AG04450 (cell line): ENCODE results near the gene PRDM10. TPM values are rescaled to one million over a fixed set of nuclear protein-coding genes. Genes with fewer than 3 reads are reported as not detected.
"Not testable (repeated sequence)": the region's sequence is repeated elsewhere in the genome, so short reads cannot be mapped to it uniquely, and the experiment has no call there.

Source experiments
- CTCF ChIA-PET: fragments of 300-600, 350-600 bp; formaldehyde crosslinking; extraction: SDS; loops from one replicate; lab custom pipeline; 2022; ENCODE audit warnings: antibody characterized with exemption, inconsistent platforms; lab: Charles Lee
- POLR2A ChIA-PET: fragments of 350-600 bp; formaldehyde crosslinking; extraction: SDS; loops from one replicate; lab custom pipeline; 2021; ENCODE audit warnings: antibody characterized with exemption, inconsistent platforms; lab: Yijun Ruan, JAX
- DNase-seq: peaks from one replicate; pipeline ENCODE4 v3.0.0-alpha.2; 2011; ENCODE audit warnings: low read depth, low spot score
- H3K27ac ChIP-seq: one replicate; pipeline ENCODE4 v1.5.1; 2012; ENCODE audit warnings: low read depth, low read length, control low read depth
- H3K27me3 ChIP-seq: one replicate; pipeline ENCODE4 v1.6.0; 2012; ENCODE audit warnings: low read length; ENCODE audit not compliant: control insufficient read depth, insufficient read depth
- H3K4me3 ChIP-seq: 2 replicates; pipeline ENCODE4 v1.5.1; 2011; ENCODE audit warnings: mild to moderate bottlenecking, low read depth, low read length, control low read depth
- H3K9me3 ChIP-seq: 2 replicates; pipeline ENCODE4 v1.5.1; 2012; ENCODE audit warnings: low read length; ENCODE audit not compliant: control insufficient read depth, insufficient read depth
- polyA plus RNA-seq: library from polyadenylated mRNA; depleted of rRNA; stranded (reverse); fragments of >200 nt; gene quantifications from 2 replicates; pipeline ENCODE4 v1.2.3, GENCODE V29; 2011
- TF ChIP-seq, protein P1 (sequence below): IDR thresholded peaks from 2 replicates; pipeline ENCODE4 v1.5.1; 2011; ENCODE audit warnings: low read depth, low read length, control low read depth, inconsistent platforms

The PRDM10 gene
- polyA plus RNA-seq, 1 experiment: 3.9 TPM

DNA sequence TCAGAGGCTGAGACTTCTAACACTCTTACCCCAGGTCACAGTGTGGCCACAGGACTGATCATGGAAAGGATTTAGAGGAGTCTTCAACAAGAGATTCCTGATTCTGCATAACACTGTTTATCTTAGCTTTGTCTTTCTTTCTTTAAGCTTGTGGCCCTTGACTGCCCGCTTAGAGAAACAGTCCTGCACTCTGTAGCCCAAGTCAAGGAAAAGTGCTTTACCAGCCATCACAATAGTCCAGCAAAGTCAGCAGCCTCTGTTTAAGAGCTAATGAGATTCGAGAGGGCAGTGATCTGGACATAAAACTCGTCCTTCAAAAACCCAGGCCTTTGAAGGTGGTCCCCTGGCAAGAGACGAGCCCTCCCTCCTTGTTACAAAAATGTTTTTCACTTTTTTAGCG is 30.0 kb downstream of the PRDM10 start:
- no peak for DNase-seq
- Histone ChIP-seq H3K27ac (no peak overlapping the region), H3K4me3 (no peak overlapping the region), H3K27me3 (no peaks in the 10 kb centered on the region), H3K9me3 (no peaks in the 10 kb centered on the region)
- ChIA-PET CTCF (interaction anchor here (1.2 kb wide), 1 partner anchor 160 kb away, joined by 6 read pairs; no protein-coding TSS in a partner anchor), POLR2A (interaction anchor here (0.6 kb wide), 1 partner anchor 502 kb away, joined by 3 read pairs; no protein-coding TSS in a partner anchor)
- TF ChIP-seq, protein P1, sequence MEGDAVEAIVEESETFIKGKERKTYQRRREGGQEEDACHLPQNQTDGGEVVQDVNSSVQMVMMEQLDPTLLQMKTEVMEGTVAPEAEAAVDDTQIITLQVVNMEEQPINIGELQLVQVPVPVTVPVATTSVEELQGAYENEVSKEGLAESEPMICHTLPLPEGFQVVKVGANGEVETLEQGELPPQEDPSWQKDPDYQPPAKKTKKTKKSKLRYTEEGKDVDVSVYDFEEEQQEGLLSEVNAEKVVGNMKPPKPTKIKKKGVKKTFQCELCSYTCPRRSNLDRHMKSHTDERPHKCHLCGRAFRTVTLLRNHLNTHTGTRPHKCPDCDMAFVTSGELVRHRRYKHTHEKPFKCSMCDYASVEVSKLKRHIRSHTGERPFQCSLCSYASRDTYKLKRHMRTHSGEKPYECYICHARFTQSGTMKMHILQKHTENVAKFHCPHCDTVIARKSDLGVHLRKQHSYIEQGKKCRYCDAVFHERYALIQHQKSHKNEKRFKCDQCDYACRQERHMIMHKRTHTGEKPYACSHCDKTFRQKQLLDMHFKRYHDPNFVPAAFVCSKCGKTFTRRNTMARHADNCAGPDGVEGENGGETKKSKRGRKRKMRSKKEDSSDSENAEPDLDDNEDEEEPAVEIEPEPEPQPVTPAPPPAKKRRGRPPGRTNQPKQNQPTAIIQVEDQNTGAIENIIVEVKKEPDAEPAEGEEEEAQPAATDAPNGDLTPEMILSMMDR: no peak

DNA sequence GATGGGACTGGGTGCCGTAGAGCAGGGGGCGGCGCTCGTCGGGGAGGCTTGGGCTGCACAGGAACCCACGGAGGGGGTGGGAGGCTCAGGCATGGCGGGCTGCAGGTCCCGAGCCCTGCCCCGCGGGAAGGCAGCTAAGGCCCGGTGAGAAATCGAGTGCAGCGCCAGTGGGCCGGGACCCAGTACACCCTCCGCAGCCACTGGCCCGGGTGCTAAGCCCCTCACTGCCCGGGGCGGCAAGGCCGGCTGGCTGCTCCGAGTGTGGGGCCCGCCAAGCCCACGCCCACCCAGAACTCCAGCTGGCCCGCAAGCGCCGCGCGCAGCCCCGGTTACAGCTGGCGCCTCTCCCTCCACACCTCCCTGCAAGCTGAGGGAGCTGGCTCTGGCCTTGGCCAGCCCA is 30.8 kb downstream of the PRDM10 start:
- CTCF ChIA-PET, DNase-seq, POLR2A ChIA-PET, H3K4me3 ChIP-seq, H3K27me3 ChIP-seq, H3K9me3 ChIP-seq, H3K27ac ChIP-seq: not testable (repeated sequence)

DNA sequence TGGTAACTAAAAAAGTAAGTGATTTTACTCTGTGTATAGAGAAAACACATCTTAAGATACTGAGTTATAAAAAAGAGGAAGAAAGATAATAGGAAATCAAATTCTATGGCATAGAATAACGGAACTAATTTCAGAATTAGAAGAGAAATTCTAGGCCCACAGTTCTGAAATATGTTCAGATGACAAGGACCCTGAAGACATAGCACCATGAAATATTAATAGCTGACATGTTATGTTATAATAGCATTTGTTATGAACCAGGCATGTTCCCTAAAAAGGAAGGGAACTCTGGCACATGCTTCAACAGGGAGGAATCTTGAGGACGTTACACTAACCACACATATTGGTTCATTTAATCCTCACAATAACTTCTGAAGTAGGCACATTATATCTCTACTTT is 32.7 kb downstream of the PRDM10 start:
- no peak for DNase-seq
- TF ChIP-seq, protein P1: no peak
- H3K4me3 ChIP-seq: no peak overlapping the region
- H3K27ac ChIP-seq: no peak overlapping the region
- POLR2A ChIA-PET: no interaction called here
- no peaks in the 10 kb centered on the region for H3K27me3 ChIP-seq
- CTCF ChIA-PET: interaction anchor here (1.1 kb wide), 1 partner anchor 9 kb away, joined by 3 read pairs; no protein-coding TSS in a partner anchor
- no peaks in the 10 kb centered on the region for H3K9me3 ChIP-seq

DNA sequence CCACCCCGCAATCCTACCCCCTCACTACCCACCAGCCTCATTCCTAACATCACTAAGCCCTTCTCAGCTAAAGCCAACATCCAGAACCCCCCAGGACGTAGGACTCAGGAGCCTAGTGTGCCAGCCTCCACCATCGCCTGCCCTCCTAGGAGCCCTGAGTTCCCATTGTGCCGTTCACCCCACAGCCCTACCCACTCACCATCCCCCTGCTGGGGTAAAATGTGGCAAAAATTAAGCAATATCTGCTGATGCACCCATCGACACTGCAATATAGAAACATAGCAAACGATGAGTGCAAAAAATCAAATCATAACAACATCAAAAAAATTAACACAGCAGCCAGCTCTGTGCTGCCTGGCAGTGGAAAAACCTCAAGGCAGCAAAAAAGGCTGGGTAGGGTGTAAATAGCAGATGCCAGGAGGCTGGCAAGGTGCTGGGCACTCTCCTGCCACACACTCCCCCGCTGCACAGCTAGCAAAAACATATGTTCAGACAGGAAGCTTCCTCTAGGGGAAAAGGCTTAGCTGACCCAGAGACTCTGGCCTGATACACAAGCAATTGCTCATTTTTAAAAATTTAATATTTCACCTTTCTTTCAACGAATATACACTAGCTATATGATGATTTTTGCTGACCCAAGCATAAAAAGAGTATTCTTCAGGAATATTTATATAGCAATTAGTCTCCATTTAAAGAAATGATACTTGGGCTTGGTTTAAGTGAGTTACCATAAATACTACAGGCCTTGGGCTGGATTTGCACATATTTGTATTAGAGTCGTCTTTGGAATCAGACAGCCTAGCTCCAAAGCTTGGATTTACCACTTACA is 33.8 kb downstream of the PRDM10 start:
- ChIA-PET CTCF (interaction anchor here (1.2 kb wide), 1 partner anchor 163 kb away, joined by 7 read pairs; no protein-coding TSS in a partner anchor), POLR2A (interaction anchor here (0.7 to 0.9 kb wide), 2 partner anchors 34 to 329 kb away, joined by 4 to 5 read pairs; partner anchors contain the start of gene PRDM10)
- H3K27me3 ChIP-seq: no peaks in the 10 kb centered on the region
- TF ChIP-seq, protein P1: no peak
- no peaks in the 10 kb centered on the region for H3K9me3 ChIP-seq
- no peak for DNase-seq
- H3K27ac ChIP-seq: no peak overlapping the region
- H3K4me3 ChIP-seq: no peak overlapping the region

DNA sequence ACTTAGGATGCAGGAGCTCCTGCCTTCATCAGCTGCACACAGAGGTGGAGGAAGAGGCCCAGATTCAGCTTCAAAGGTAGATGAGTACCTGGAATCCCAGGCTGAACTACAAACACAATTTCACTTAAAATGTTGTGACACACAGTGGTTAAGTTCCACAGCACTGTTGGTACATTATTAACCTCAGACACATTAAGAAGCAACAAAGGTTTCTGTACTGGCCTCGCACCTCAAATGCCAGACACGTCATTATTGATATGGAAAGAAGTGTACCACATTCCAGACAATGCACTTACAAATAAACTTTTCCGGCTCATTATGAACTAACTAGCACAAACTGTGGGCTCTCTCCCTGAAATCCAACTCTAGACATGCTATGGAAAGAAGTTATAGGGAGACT is 34.6 kb downstream of the PRDM10 start:
- no peak overlapping the region for H3K27ac ChIP-seq
- POLR2A ChIA-PET: no interaction called here
- H3K9me3 ChIP-seq: no peaks in the 10 kb centered on the region
- no peaks in the 10 kb centered on the region for H3K27me3 ChIP-seq
- TF ChIP-seq, protein P1: no peak
- DNase-seq: no peak
- CTCF ChIA-PET: no interaction called here
- H3K4me3 ChIP-seq: no peak overlapping the region
